ENCODE data around the gene CLDN1.

Gene CLDN1
- total RNA-seq = 0 to 0.10 reads per million in 2 donors

- peak; percentile 50 for DNase-seq
These were observed at the start of gene CLDN1 for GRCh38 chr3:190321789-190322603. Gene CLDN1, minus strand, starts transcription at chr3:190322446. Its CDS starts 240 bp downstream, at chr3:190322206.

GRCh38 chr3:190371152-190371551 lies 48.9 kb upstream of the CLDN1 start:
- DNase-seq = no peak

- no peak for DNase-seq
These were observed 48.1 kb upstream of the CLDN1 start for GRCh38 chr3:190370369-190370768.

- DNase-seq = no peak
These were observed 47.5 kb upstream of the CLDN1 start for GRCh38 chr3:190369668-190370295.

GRCh38 chr3:190368881-190369280 lies 46.6 kb upstream of the CLDN1 start:
- DNase-seq = no peak

- DNase-seq = no peak
These were observed 43.9 kb upstream of the CLDN1 start for GRCh38 chr3:190366133-190366532.

- no peak for DNase-seq
These were observed 40.0 kb upstream of the CLDN1 start for GRCh38 chr3:190362258-190362657.

- no peak for DNase-seq
These were observed 39.5 kb upstream of the CLDN1 start for GRCh38 chr3:190361791-190362190.

- no peak for DNase-seq
These were observed 38.0 kb upstream of the CLDN1 start for GRCh38 chr3:190360228-190360627.

- DNase-seq = no peak
These were observed 37.6 kb upstream of the CLDN1 start for GRCh38 chr3:190359813-190360212.

- DNase-seq = no peak
These were observed 35.2 kb upstream of the CLDN1 start for GRCh38 chr3:190357468-190357867.

- DNase-seq = no peak
These were observed 34.0 kb upstream of the CLDN1 start for GRCh38 chr3:190356246-190356645.

GRCh38 chr3:190352861-190353457 lies 30.7 kb upstream of the CLDN1 start:
- no peak for DNase-seq

- no peak for DNase-seq
These were observed 24.3 kb upstream of the CLDN1 start for GRCh38 chr3:190346541-190346940.

GRCh38 chr3:190345878-190346277 lies 23.6 kb upstream of the CLDN1 start:
- no peak for DNase-seq

GRCh38 chr3:190345027-190345821 lies 23.0 kb upstream of the CLDN1 start:
- DNase-seq = no peak

GRCh38 chr3:190340071-190340470 lies 17.8 kb upstream of the CLDN1 start:
- DNase-seq = no peak

- no peak for DNase-seq
These were observed 16.9 kb upstream of the CLDN1 start for GRCh38 chr3:190339130-190339529.

- DNase-seq = no peak
These were observed 16.5 kb upstream of the CLDN1 start for GRCh38 chr3:190338717-190339116.

GRCh38 chr3:190337301-190337700 lies 15.1 kb upstream of the CLDN1 start:
- no peak for DNase-seq

GRCh38 chr3:190336516-190337189 lies 14.4 kb upstream of the CLDN1 start:
- DNase-seq = no peak

- no peak for DNase-seq
These were observed 11.7 kb upstream of the CLDN1 start for GRCh38 chr3:190333961-190334360.

Data from activated gamma-delta T cell (primary cell).